Lower leg skin (tissue), 3 donors: ENCODE results near the gene KCNK3.

Experiments used
- CTCF ChIP-seq, 3 donors: fragments of 450-650 bp; IDR thresholded peaks; one replicate each; pipeline ENCODE4 v1.5.1; 2016; ENCODE audit warnings: antibody characterized with exemption in 3 of 3, mild to moderate bottlenecking in 3 of 3, moderate library complexity in 2 of 3
- POLR2A ChIP-seq, 2 donors: fragments of 450-650 bp; IDR thresholded peaks; one replicate each; pipeline ENCODE4 v1.6.1; 2016 to 2017; ENCODE audit warnings: antibody characterized with exemption in 2 of 2, mild to moderate bottlenecking in 1 of 2, moderate library complexity in 1 of 2

GRCh38 chr2:26731714-26732113 is 39.2 kb downstream of the KCNK3 start:
- TF ChIP-seq CTCF (IDR thresholded peaks at IDR 0.05) (no peak), POLR2A (IDR thresholded peaks at IDR 0.05) (no peak)
